B cell (primary cell): ENCODE measurements around the gene NLGN1. TPM values are rescaled to one million over a fixed set of nuclear protein-coding genes. Genes with fewer than 3 reads are reported as not detected.

ENCODE experiments used
- ATAC-seq: fragments of 200-7000 bp; cut with Tn5 transposase; one replicate; pipeline ENCODE4 v1.10.0; 2021; ENCODE audit warnings: low read depth, mild to moderate bottlenecking, moderate number of reproducible peaks, moderate library complexity
- CTCF ChIA-PET: fragments of 350-600 bp; sonication (Branson Sonifier 250); formaldehyde crosslinking; loops from one replicate; lab custom pipeline; 2021; ENCODE audit warnings: antibody characterized with exemption, inconsistent platforms; lab: Charles Lee
- POLR2A ChIA-PET: fragments of 350-600 bp; sonication (Branson Sonifier 250); formaldehyde crosslinking; loops from one replicate; lab custom pipeline; 2021; ENCODE audit warnings: antibody characterized with exemption; lab: Charles Lee
- DNase-seq: peaks from one replicate; pipeline ENCODE4 v3.0.0; 2013
- H2AFZ ChIP-seq: 2 replicates; pipeline ENCODE4 v1.6.1; 2012; ENCODE audit warnings: mild to moderate bottlenecking, low read depth, low read length; ENCODE audit not compliant: insufficient read depth, poor library complexity, severe bottlenecking
- H3K27ac ChIP-seq, 2 donors: 1 replicate in 1 of 2; 2 replicates in 1 of 2; pipeline ENCODE4 v1.5.1; 2012 to 2013; ENCODE audit warnings: low read length in 2 of 2, mild to moderate bottlenecking in 2 of 2, moderate library complexity in 1 of 2
- H3K27me3 ChIP-seq, 4 experiments: fragments of 200-600 bp in 1 of 4; sonication (generic) in 1 of 4; replicated peaks in 1 of 4; 1 replicate in 2 of 4; 2 replicates in 2 of 4; pipeline versions ENCODE4 v1.6.1 to v1.7.0; 2013 to 2016; ENCODE audit warnings: low read length in 3 of 4, mild to moderate bottlenecking in 2 of 4, mixed read lengths in 1 of 4, moderate library complexity in 1 of 4; ENCODE audit not compliant: insufficient read depth in 4 of 4, control insufficient read depth in 3 of 4; ENCODE audit errors: control extremely low read depth in 1 of 4
- H3K36me3 ChIP-seq, 2 experiments: replicated peaks in 1 of 2; 1 replicate in 1 of 2; 2 replicates in 1 of 2; pipeline versions ENCODE4 v1.6.1 to v1.7.1; 2013; ENCODE audit warnings: low read length in 1 of 2; ENCODE audit not compliant: insufficient read depth in 2 of 2, control insufficient read depth in 1 of 2; ENCODE audit errors: control extremely low read depth in 1 of 2, extremely low read depth in 1 of 2
- H3K4me1 ChIP-seq, 2 donors: fragments of 200-600 bp in 1 of 2; sonication (generic) in 1 of 2; 1 replicate in 1 of 2; 2 replicates in 1 of 2; pipeline versions ENCODE4 v1.5.1 to v1.6.1; 2013 to 2017; ENCODE audit warnings: low read length in 2 of 2; ENCODE audit not compliant: control insufficient read depth in 2 of 2, insufficient read depth in 2 of 2
- H3K4me2 ChIP-seq: replicated peaks from 2 replicates; pipeline ENCODE3; 2012; ENCODE audit warnings: mild to moderate bottlenecking, low read depth, low read length; ENCODE audit not compliant: poor library complexity, severe bottlenecking
- H3K4me3 ChIP-seq, 5 experiments: fragments of 200-600 bp in 1 of 5; sonication (generic) in 1 of 5; 1 replicate in 3 of 5; 2 replicates in 2 of 5; pipeline versions ENCODE4 v1.5.1 to v1.7.0; 2011 to 2016; ENCODE audit warnings: low read length in 4 of 5, mild to moderate bottlenecking in 4 of 5, low read depth in 2 of 5, control low read depth in 1 of 5, moderate library complexity in 1 of 5; ENCODE audit not compliant: insufficient read depth in 1 of 5; ENCODE audit errors: control extremely low read depth in 1 of 5, extremely low read depth in 1 of 5
- H3K79me2 ChIP-seq: fragments of 200-600 bp; sonication (generic); one replicate; pipeline ENCODE4 v1.6.0; 2016; ENCODE audit warnings: low read length; ENCODE audit not compliant: control insufficient read depth, insufficient read depth
- H3K9ac ChIP-seq: fragments of 200-600 bp; sonication (generic); 2 replicates; pipeline ENCODE4 v1.6.1; 2017; ENCODE audit warnings: mild to moderate bottlenecking, low read length, moderate library complexity
- H3K9me3 ChIP-seq, 3 donors: one replicate each; pipeline versions ENCODE4 v1.6.1 to v1.7.1; 2013; ENCODE audit warnings: low read length in 2 of 3; ENCODE audit not compliant: control insufficient read depth in 2 of 3, insufficient read depth in 1 of 3; ENCODE audit errors: control extremely low read depth in 1 of 3
- H4K20me1 ChIP-seq: 2 replicates; pipeline ENCODE4 v1.6.0; 2012; ENCODE audit warnings: mild to moderate bottlenecking, low read length; ENCODE audit not compliant: insufficient read depth, control insufficient read depth, poor library complexity, severe bottlenecking
- H3K27ac Mint-ChIP-seq: one replicate; pipeline ENCODE4 v1.8.0; 2021; ENCODE audit warnings: mixed read lengths
- H3K27me3 Mint-ChIP-seq: one replicate; pipeline ENCODE4 v1.8.0; 2021; ENCODE audit warnings: mixed read lengths
- H3K4me1 Mint-ChIP-seq: one replicate; pipeline ENCODE4 v1.8.0; 2021; ENCODE audit warnings: mixed read lengths
- H3K4me3 Mint-ChIP-seq: one replicate; pipeline ENCODE4 v1.8.0; 2021; ENCODE audit warnings: mixed read lengths
- H3K9me3 Mint-ChIP-seq: one replicate; pipeline ENCODE4 v1.8.0; 2022; ENCODE audit warnings: mixed read lengths; ENCODE audit not compliant: insufficient read depth
- EZH2 ChIP-seq: IDR thresholded peaks from 2 replicates; pipeline ENCODE4 v1.6.1; 2012; ENCODE audit warnings: borderline replicate concordance, low read depth, mild to moderate bottlenecking, moderate library complexity, low read length; ENCODE audit not compliant: insufficient read depth, poor library complexity, severe bottlenecking
- WGBS: methylation state at CpG from one replicate; pipeline ENCODE4 v1.1.5; 2013; ENCODE audit warnings: missing lambda C conversion rate; ENCODE audit not compliant: insufficient coverage; 5-methylcytosine and 5-hydroxymethylcytosine counted together
- intact Hi-C: fragments of 100-400 bp; cut with micrococcal nuclease; formaldehyde crosslinking; loops from one replicate; pipeline ENCODE4 v1.10.0; 2022
- polyA plus RNA-seq: library from polyadenylated mRNA; depleted of rRNA; stranded (reverse); fragments of >200 nt; gene quantifications from 2 replicates; pipeline ENCODE4 v1.2.3, GENCODE V29; 2012
- total RNA-seq, 2 donors: library from RNA; stranded (reverse); fragments of 120-200 nt in 1 of 2; gene quantifications; 1 replicate in 1 of 2; 2 replicates in 1 of 2; pipeline versions ENCODE4 v1.2.3 to v1.2.4, GENCODE V29; 2013 to 2022
- TF ChIP-seq, protein P1 (sequence below): fragments of 200-600 bp; IDR thresholded peaks from one replicate; pipeline ENCODE4 v1.8.0; 2022; ENCODE audit warnings: antibody characterized with exemption, mild to moderate bottlenecking

NLGN1 gene
- total and polyA plus RNA-seq, 2 donors (not counting 1 experiment from before 2014, with no cell fraction given) = not detected

DNA sequence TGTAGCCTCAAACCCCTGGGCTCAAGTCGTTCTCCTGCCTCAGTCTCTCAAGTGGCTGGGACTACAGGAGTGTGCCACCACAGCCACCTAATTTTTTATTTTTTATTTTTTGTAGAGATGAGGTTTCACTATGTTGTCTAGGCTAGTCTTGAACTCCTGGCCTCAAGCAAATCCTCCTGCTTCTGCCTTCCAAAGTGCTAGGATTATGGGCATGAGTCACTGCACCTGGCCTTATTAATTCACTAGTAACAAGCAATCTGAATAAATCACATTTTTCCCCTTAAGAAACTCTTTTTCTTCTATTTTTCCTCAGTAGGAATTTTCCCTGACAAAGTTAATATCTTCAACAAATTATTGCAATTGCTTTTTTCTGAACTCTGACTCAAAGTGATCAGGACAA, 336.9 kb downstream of the NLGN1 start:
- ATAC-seq = no peak
- Histone ChIP-seq H3K4me1 (no peaks in the 10 kb centered on the region), H2AFZ (no peak overlapping the region), H3K79me2 (no peaks in the 10 kb centered on the region), H3K4me2 (no peak overlapping the region), H4K20me1 (no peaks in the 10 kb centered on the region), H3K4me3 (no peak overlapping the region), H3K27me3 (no peaks in the 10 kb centered on the region), H3K27ac (no peak overlapping the region), H3K36me3 (no peaks in the 10 kb centered on the region), H3K9me3 (no peaks in the 10 kb centered on the region), H3K9ac (no peak overlapping the region)
- WGBS = no CpG with 5 or more reads among the region's 1 CpG
- CTCF ChIA-PET = no interaction called here
- H3K4me1 Mint-ChIP-seq = no peaks in the 10 kb centered on the region
- H3K27ac Mint-ChIP-seq = no peak overlapping the region
- DNase-seq = no peak
- no peaks in the 10 kb centered on the region for H3K9me3 Mint-ChIP-seq
- intact Hi-C loops = no loop called here
- no peak overlapping the region for H3K4me3 Mint-ChIP-seq
- POLR2A ChIA-PET = no interaction called here
- TF ChIP-seq, protein P1, sequence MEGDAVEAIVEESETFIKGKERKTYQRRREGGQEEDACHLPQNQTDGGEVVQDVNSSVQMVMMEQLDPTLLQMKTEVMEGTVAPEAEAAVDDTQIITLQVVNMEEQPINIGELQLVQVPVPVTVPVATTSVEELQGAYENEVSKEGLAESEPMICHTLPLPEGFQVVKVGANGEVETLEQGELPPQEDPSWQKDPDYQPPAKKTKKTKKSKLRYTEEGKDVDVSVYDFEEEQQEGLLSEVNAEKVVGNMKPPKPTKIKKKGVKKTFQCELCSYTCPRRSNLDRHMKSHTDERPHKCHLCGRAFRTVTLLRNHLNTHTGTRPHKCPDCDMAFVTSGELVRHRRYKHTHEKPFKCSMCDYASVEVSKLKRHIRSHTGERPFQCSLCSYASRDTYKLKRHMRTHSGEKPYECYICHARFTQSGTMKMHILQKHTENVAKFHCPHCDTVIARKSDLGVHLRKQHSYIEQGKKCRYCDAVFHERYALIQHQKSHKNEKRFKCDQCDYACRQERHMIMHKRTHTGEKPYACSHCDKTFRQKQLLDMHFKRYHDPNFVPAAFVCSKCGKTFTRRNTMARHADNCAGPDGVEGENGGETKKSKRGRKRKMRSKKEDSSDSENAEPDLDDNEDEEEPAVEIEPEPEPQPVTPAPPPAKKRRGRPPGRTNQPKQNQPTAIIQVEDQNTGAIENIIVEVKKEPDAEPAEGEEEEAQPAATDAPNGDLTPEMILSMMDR = no peak
- TF ChIP-seq EZH2 = no peak
- H3K27me3 Mint-ChIP-seq = no peaks in the 10 kb centered on the region

DNA sequence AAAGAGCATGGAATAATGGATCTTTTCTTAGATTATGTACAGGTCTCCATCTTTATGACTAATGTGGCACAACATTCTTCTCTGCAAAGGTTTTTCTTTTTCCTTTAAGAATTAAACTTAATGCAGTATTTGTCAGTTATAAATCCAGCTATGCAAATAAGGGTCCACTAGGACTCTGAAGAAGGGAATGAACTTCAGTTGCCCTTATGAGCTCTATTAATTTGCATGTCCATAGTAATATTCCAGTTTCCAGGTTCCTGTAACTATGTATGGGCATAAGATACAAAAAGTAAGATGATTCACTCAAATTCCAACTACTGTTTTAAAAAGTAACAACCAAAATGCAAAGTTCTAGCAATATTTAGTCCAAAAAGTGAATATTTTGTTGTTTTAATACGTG, 337.4 kb downstream of the NLGN1 start:
- Histone ChIP-seq H3K9ac (no peak overlapping the region), H3K27ac (no peak overlapping the region), H3K4me1 (no peaks in the 10 kb centered on the region), H3K4me2 (no peak overlapping the region), H4K20me1 (no peaks in the 10 kb centered on the region), H3K9me3 (no peaks in the 10 kb centered on the region), H3K36me3 (no peaks in the 10 kb centered on the region), H2AFZ (no peak overlapping the region), H3K4me3 (no peak overlapping the region), H3K79me2 (no peaks in the 10 kb centered on the region), H3K27me3 (no peaks in the 10 kb centered on the region)
- Mint-ChIP-seq H3K27ac (no peak overlapping the region), H3K4me1 (no peaks in the 10 kb centered on the region), H3K27me3 (no peaks in the 10 kb centered on the region), H3K4me3 (no peak overlapping the region), H3K9me3 (no peaks in the 10 kb centered on the region)
- DNase-seq (no peak), ATAC-seq (no peak)
- TF ChIP-seq, protein P1 = no peak
- TF ChIP-seq EZH2 = no peak
- intact Hi-C loops = no loop called here
- WGBS = no CpG with 5 or more reads among the region's 1 CpG
- ChIA-PET POLR2A (no interaction called here), CTCF (no interaction called here)
